ENCODE data around the gene CALN1.

CALN1 gene

GRCh38 chr7:71801976-71802375 lies 610.2 kb downstream of the CALN1 start:
- Histone ChIP-seq H3K27me3 (replicated peaks; ENCODE audit: control insufficient read depth, insufficient read depth, low read length) (no peaks in the 10 kb centered on the region), H3K4me3 (replicated peaks; ENCODE audit: low read depth, low read length) (no peak overlapping the region), H3K36me3 (ENCODE audit: control insufficient read depth, insufficient read depth, low read length) (no peaks in the 10 kb centered on the region)
- DNase-seq (ENCODE audit: extremely low read depth, insufficient read length) = no peak
- no peak for TF ChIP-seq CTCF (IDR thresholded peaks at IDR 0.05; ENCODE audit: insufficient read depth, low read length, poor library complexity, severe bottlenecking)

- H3K36me3 ChIP-seq (ENCODE audit: control insufficient read depth, insufficient read depth, low read length) = no peaks in the 10 kb centered on the region
- no peak overlapping the region for H3K4me3 ChIP-seq (replicated peaks; ENCODE audit: low read depth, low read length)
- no peak for DNase-seq (ENCODE audit: extremely low read depth, insufficient read length)
- no peaks in the 10 kb centered on the region for H3K27me3 ChIP-seq (replicated peaks; ENCODE audit: control insufficient read depth, insufficient read depth, low read length)
- no peak for TF ChIP-seq CTCF (IDR thresholded peaks at IDR 0.05; ENCODE audit: insufficient read depth, low read length, poor library complexity, severe bottlenecking)
Measured at GRCh38 chr7:71800321-71800720, 611.8 kb downstream of the CALN1 start.

- DNase-seq (ENCODE audit: extremely low read depth, insufficient read length) = no peak
- no peak for TF ChIP-seq CTCF (IDR thresholded peaks at IDR 0.05; ENCODE audit: insufficient read depth, low read length, poor library complexity, severe bottlenecking)
- H3K4me3 ChIP-seq (replicated peaks; ENCODE audit: low read depth, low read length) = no peak overlapping the region
- H3K36me3 ChIP-seq (ENCODE audit: control insufficient read depth, insufficient read depth, low read length) = no peaks in the 10 kb centered on the region
- H3K27me3 ChIP-seq (replicated peaks; ENCODE audit: control insufficient read depth, insufficient read depth, low read length) = no peaks in the 10 kb centered on the region
Measured at GRCh38 chr7:71795410-71795809, 616.7 kb downstream of the CALN1 start.

GRCh38 chr7:71793251-71793650 lies 618.9 kb downstream of the CALN1 start:
- TF ChIP-seq CTCF (IDR thresholded peaks at IDR 0.05; ENCODE audit: insufficient read depth, low read length, poor library complexity, severe bottlenecking) = no peak
- Histone ChIP-seq H3K4me3 (replicated peaks; ENCODE audit: low read depth, low read length) (no peak overlapping the region), H3K27me3 (replicated peaks; ENCODE audit: control insufficient read depth, insufficient read depth, low read length) (no peaks in the 10 kb centered on the region), H3K36me3 (ENCODE audit: control insufficient read depth, insufficient read depth, low read length) (no peaks in the 10 kb centered on the region)
- DNase-seq (ENCODE audit: extremely low read depth, insufficient read length) = no peak

- Histone ChIP-seq H3K27me3 (replicated peaks; ENCODE audit: control insufficient read depth, insufficient read depth, low read length) (no peaks in the 10 kb centered on the region), H3K4me3 (replicated peaks; ENCODE audit: low read depth, low read length) (no peak overlapping the region), H3K36me3 (ENCODE audit: control insufficient read depth, insufficient read depth, low read length) (no peaks in the 10 kb centered on the region)
- no peak for TF ChIP-seq CTCF (IDR thresholded peaks at IDR 0.05; ENCODE audit: insufficient read depth, low read length, poor library complexity, severe bottlenecking)
- DNase-seq (ENCODE audit: extremely low read depth, insufficient read length) = no peak
Measured at GRCh38 chr7:71787513-71787912, 624.6 kb downstream of the CALN1 start.

- no peak for DNase-seq (ENCODE audit: extremely low read depth, insufficient read length)
- Histone ChIP-seq H3K27me3 (replicated peaks; ENCODE audit: control insufficient read depth, insufficient read depth, low read length) (no peaks in the 10 kb centered on the region), H3K36me3 (ENCODE audit: control insufficient read depth, insufficient read depth, low read length) (no peaks in the 10 kb centered on the region), H3K4me3 (replicated peaks; ENCODE audit: low read depth, low read length) (no peak overlapping the region)
- TF ChIP-seq CTCF (IDR thresholded peaks at IDR 0.05; ENCODE audit: insufficient read depth, low read length, poor library complexity, severe bottlenecking) = no peak
Measured at GRCh38 chr7:71785216-71785615, 626.9 kb downstream of the CALN1 start.

Data from GM06990 (cell line).